Cardiac fibroblast (primary cell): ENCODE measurements around the gene PTPRJ.

Source experiments
- DNase-seq, 2 donors: peaks; one replicate each; pipeline versions ENCODE4 v3.0.0 to v3.0.0-alpha.2; 2010; ENCODE audit warnings: low read depth in 2 of 2
- H3K4me3 ChIP-seq, 2 donors: replicated peaks in 1 of 2; 1 replicate in 1 of 2; 2 replicates in 1 of 2; pipeline ENCODE4 v1.5.1; 2011; ENCODE audit warnings: low read depth in 2 of 2, low read length in 2 of 2, mild to moderate bottlenecking in 2 of 2, moderate library complexity in 1 of 2
- CTCF ChIP-seq: IDR thresholded peaks from one replicate; pipeline ENCODE4 v1.5.1; 2011; ENCODE audit warnings: low read depth, mild to moderate bottlenecking, low read length, inconsistent platforms

Gene PTPRJ

GRCh38 chr11:48116437-48117228, 136.3 kb downstream of the PTPRJ start:
- no peak overlapping the region for H3K4me3 ChIP-seq
- peak; percentile 65 for TF ChIP-seq CTCF
- peak; percentile 42 to 55 for DNase-seq

GRCh38 chr11:48122246-48122645, 141.9 kb downstream of the PTPRJ start:
- H3K4me3 ChIP-seq, result no peak overlapping the region
- no peak for TF ChIP-seq CTCF
- DNase-seq, result no peak

GRCh38 chr11:48122656-48123055, 142.3 kb downstream of the PTPRJ start:
- no peak overlapping the region for H3K4me3 ChIP-seq
- no peak for DNase-seq
- no peak for TF ChIP-seq CTCF

- no peak overlapping the region for H3K4me3 ChIP-seq
- TF ChIP-seq CTCF, result no peak
- peak in 1 of 2 donors; percentile 16 for DNase-seq
Observed at GRCh38 chr11:48123254-48123875, 143.0 kb downstream of the PTPRJ start.

- TF ChIP-seq CTCF, result no peak
- no peak overlapping the region for H3K4me3 ChIP-seq
- DNase-seq, result peak in 1 of 2 donors; percentile 13
Observed at GRCh38 chr11:48123934-48124755, 143.8 kb downstream of the PTPRJ start.

- DNase-seq, result no peak
- H3K4me3 ChIP-seq, result no peak overlapping the region
- no peak for TF ChIP-seq CTCF
Observed at GRCh38 chr11:48124880-48125279, 144.5 kb downstream of the PTPRJ start.
